HCT116 (cell line): ENCODE measurements around the gene ITGAL. TPM values are rescaled to one million over a fixed set of nuclear protein-coding genes. Genes with fewer than 3 reads are reported as not detected.

Experiments used
- ATAC-seq: fragments of 200-7000 bp; cut with Tn5 transposase; 2 replicates; pipeline ENCODE4 v1.9.1; 2020; ENCODE audit warnings: mild to moderate bottlenecking, moderate library complexity
- BruUV-seq: library from RNA; stranded (reverse); fragments of 400-500 nt; replicated peaks from 2 replicates; lab custom pipeline; 2021; lab: Mats Ljungman, UMichigan
- CTCF ChIA-PET: fragments of 300-600 bp; sonication (Branson Sonifier 250); formaldehyde crosslinking; loops from one replicate; lab custom pipeline; 2021; ENCODE audit warnings: antibody characterized with exemption; lab: Charles Lee
- POLR2A ChIA-PET: fragments of 300-600, 350-600 bp; sonication (Branson Sonifier 250); formaldehyde crosslinking; loops from one replicate; lab custom pipeline; 2021; ENCODE audit warnings: antibody characterized with exemption; lab: Charles Lee
- RAD21 ChIA-PET, 2 experiments: fragments of 300-600 bp; sonication (Branson Sonifier 250); formaldehyde crosslinking; loops; one replicate each; lab custom pipeline; 2023; ENCODE audit warnings: low total read pairs in 2 of 2; ENCODE audit not compliant: uncharacterized antibody in 2 of 2, unreplicated experiment in 2 of 2, low non-redundant PET in 1 of 2; lab: Charles Lee
- DNase-seq: peaks from one replicate; pipeline ENCODE4 v3.0.0-alpha.2; 2010; ENCODE audit warnings: low read depth, low spot score
- H2AFZ ChIP-seq: fragments of 200-600 bp; shearing (Covaris generic), sonication (generic); 2 replicates; pipeline ENCODE4 v1.6.1; 2017; ENCODE audit warnings: low read depth, mixed run types, mixed read lengths, antibody characterized with exemption, low read length; ENCODE audit not compliant: poor library complexity, severe bottlenecking
- H3K27ac ChIP-seq: 2 replicates; pipeline ENCODE4 v1.5.1; 2012; ENCODE audit warnings: low read depth, low read length
- H3K27me3 ChIP-seq: fragments of 200-600 bp; sonication (generic); 2 replicates; pipeline ENCODE4 v1.6.1; 2016; ENCODE audit warnings: mixed run types, low read length, mixed read lengths; ENCODE audit not compliant: insufficient read depth
- H3K36me3 ChIP-seq, 2 experiments: fragments of 200-500 bp in 1 of 2; fragments of 200-600 bp in 1 of 2; sonication (Bioruptor generic) in 1 of 2; sonication (generic) in 1 of 2; 2 replicates each; pipeline versions ENCODE4 v1.5.1 to v1.6.1; 2014 to 2016; ENCODE audit warnings: low read length in 2 of 2, inconsistent platforms in 1 of 2, mixed read lengths in 1 of 2, mixed run types in 1 of 2; ENCODE audit not compliant: insufficient read depth in 2 of 2, control insufficient read depth in 1 of 2
- H3K4me1 ChIP-seq, 2 experiments: fragments of 200-600 bp in 1 of 2; sonication (generic) in 1 of 2; 2 replicates each; pipeline versions ENCODE4 v1.5.1 to v1.6.1; 2012 to 2017; ENCODE audit warnings: low read length in 2 of 2, inconsistent platforms in 1 of 2, mild to moderate bottlenecking in 1 of 2, mixed read lengths in 1 of 2, mixed run types in 1 of 2, moderate library complexity in 1 of 2; ENCODE audit not compliant: insufficient read depth in 2 of 2, control insufficient read depth in 1 of 2
- H3K4me2 ChIP-seq: fragments of 200-600 bp; sonication (generic); 2 replicates; pipeline ENCODE4 v1.6.1; 2017; ENCODE audit warnings: mixed run types, low read length, mixed read lengths
- H3K4me3 ChIP-seq, 2 experiments: fragments of 200-600 bp in 1 of 2; sonication (generic) in 1 of 2; replicated peaks in 1 of 2; 2 replicates each; pipeline ENCODE4 v1.5.1; 2011 to 2016; ENCODE audit warnings: low read length in 2 of 2, control low read depth in 1 of 2, low read depth in 1 of 2, mild to moderate bottlenecking in 1 of 2, mixed read lengths in 1 of 2, mixed run types in 1 of 2
- H3K79me2 ChIP-seq: fragments of 200-600 bp; sonication (generic); 2 replicates; pipeline ENCODE4 v1.6.1; 2017; ENCODE audit warnings: mild to moderate bottlenecking, mixed run types, low read length, moderate library complexity, mixed read lengths; ENCODE audit not compliant: insufficient read depth
- H3K9ac ChIP-seq: fragments of 200-600 bp; sonication (generic); 2 replicates; pipeline ENCODE4 v1.6.1; 2016; ENCODE audit warnings: low read length, mixed read lengths
- H3K9me2 ChIP-seq: fragments of 200-600 bp; sonication (generic), shearing (Covaris generic); 2 replicates; pipeline ENCODE4 v1.6.1; 2017; ENCODE audit warnings: mixed run types, mild to moderate bottlenecking, moderate library complexity; ENCODE audit not compliant: insufficient read depth
- H3K9me3 ChIP-seq, 2 experiments: fragments of 200-500 bp in 1 of 2; fragments of 200-600 bp in 1 of 2; sonication (Bioruptor generic) in 1 of 2; sonication (generic) in 1 of 2; 2 replicates each; pipeline ENCODE4 v1.6.1; 2014 to 2017; ENCODE audit warnings: low read length in 2 of 2, mixed read lengths in 2 of 2, inconsistent platforms in 1 of 2, low read depth in 1 of 2, mild to moderate bottlenecking in 1 of 2, mixed run types in 1 of 2, moderate library complexity in 1 of 2; ENCODE audit not compliant: control insufficient read depth in 1 of 2, insufficient read depth in 1 of 2
- H4K20me1 ChIP-seq: fragments of 200-600 bp; sonication (generic), shearing (Covaris generic); 2 replicates; pipeline ENCODE4 v1.6.1; 2017; ENCODE audit warnings: mixed run types, mild to moderate bottlenecking, moderate library complexity; ENCODE audit not compliant: insufficient read depth
- CEBPB ChIP-seq: IDR thresholded peaks from 2 replicates; pipeline ENCODE4 v1.6.1; 2012; ENCODE audit warnings: low read depth
- EGR1 ChIP-seq: IDR thresholded peaks from 2 replicates; pipeline ENCODE4 v1.6.1; 2012; ENCODE audit warnings: low read depth
- EZH2 ChIP-seq: fragments of 200-600 bp; sonication (generic); IDR thresholded peaks from 2 replicates; pipeline ENCODE4 v1.6.1; 2017; ENCODE audit warnings: antibody characterized with exemption, mixed run types
- EZH2phosphoT487 ChIP-seq: fragments of 200-600 bp; IDR thresholded peaks from 2 replicates; pipeline ENCODE4 v1.6.1; 2018; ENCODE audit warnings: antibody characterized with exemption, borderline replicate concordance
- POLR2A ChIP-seq: IDR thresholded peaks from 2 replicates; pipeline ENCODE4 v1.7.0; 2011; ENCODE audit warnings: borderline replicate concordance; ENCODE audit not compliant: insufficient read depth, insufficient read length; ENCODE audit errors: extremely low read depth
- RAD21 ChIP-seq: IDR thresholded peaks from 2 replicates; pipeline ENCODE4 v1.6.1; 2012; ENCODE audit warnings: low read depth, mild to moderate bottlenecking
- SP1 ChIP-seq: IDR thresholded peaks from 2 replicates; pipeline ENCODE4 v1.6.1; 2012; ENCODE audit warnings: low read depth
- YY1 ChIP-seq: IDR thresholded peaks from 2 replicates; pipeline ENCODE4 v1.6.1; 2011; ENCODE audit warnings: low read length, low read depth, moderate library complexity, mild to moderate bottlenecking; ENCODE audit not compliant: insufficient replicate concordance; ENCODE audit errors: extremely low read depth
- ZFX ChIP-seq: fragments of 450-650 bp; IDR thresholded peaks from 2 replicates; pipeline ENCODE4 v1.6.1; 2017
- ZNF274 ChIP-seq: fragments of 200-500 bp; sonication (Bioruptor generic); IDR thresholded peaks from 2 replicates; pipeline ENCODE4 v1.6.1; 2014; ENCODE audit warnings: mild to moderate bottlenecking, low read depth, low read length, inconsistent platforms
- intact Hi-C: fragments of 100-400 bp; cut with micrococcal nuclease; formaldehyde crosslinking; loops from 2 replicates; pipeline ENCODE4 v1.10.0; 2022
- total RNA-seq: library from RNA; stranded (reverse); gene quantifications from one replicate; pipeline ENCODE4 v1.2.1, GENCODE V29; 2021; ENCODE audit not compliant: unreplicated experiment

The ITGAL gene
- total RNA-seq, 1 experiment from 2014 or later, result 1.4 TPM

- no peak overlapping the region for H2AFZ ChIP-seq
- TF ChIP-seq EZH2phosphoT487 (no peak), YY1 (no peak), SP1 (no peak), POLR2A (no peak), EZH2 (no peak), EGR1 (no peak), RAD21 (no peak), CEBPB (no peak), ZFX (no peak), ZNF274 (no peak)
- TF ChIP-seq, all 23 proteins: peak for 0
- Histone ChIP-seq H3K9ac (no peak overlapping the region), H3K4me2 (no peak overlapping the region), H3K9me2 (no peaks in the 10 kb centered on the region), H3K9me3 (no peaks in the 10 kb centered on the region), H3K27ac (no peak overlapping the region), H3K4me1 (peaks cover 0 to 13% of the 10 kb centered on the region in 2 experiments; a peak in 1 of 4 replicates), H4K20me1 (no peaks in the 10 kb centered on the region), H3K36me3 (no peaks in the 10 kb centered on the region; a peak in 1 of 4 replicates), H3K79me2 (peaks cover 12% of the 10 kb centered on the region), H3K4me3 (no peak overlapping the region), H3K27me3 (no peaks in the 10 kb centered on the region)
- CTCF ChIA-PET, result no interaction called here
- POLR2A ChIA-PET, result interaction anchor here (1.3 kb wide), 1 partner anchor 13 kb away, joined by 3 read pairs; no protein-coding TSS in a partner anchor
- ATAC-seq, result no peak
- intact Hi-C loops, result no loop called here
- BruUV-seq, result no TSS peak
- RAD21 ChIA-PET, result no interaction called here
- DNase-seq, result no peak
These were observed 49.5 kb downstream of the ITGAL start for GRCh38 chr16:30521873-30522641.
